Endothelial cell of umbilical vein (primary cell): ENCODE measurements around the gene SPATA6L. TPM values are rescaled to one million over a fixed set of nuclear protein-coding genes. Genes with fewer than 3 reads are reported as not detected.

ENCODE experiments used
- BruUV-seq: library from RNA; stranded (reverse); fragments of 400-500 nt; replicated peaks from 2 replicates; lab custom pipeline; 2021; lab: Mats Ljungman, UMichigan
- CTCF ChIA-PET: fragments of 300-600, 350-600 bp; sonication (Branson Sonifier 250); formaldehyde crosslinking; loops from one replicate; lab custom pipeline; 2021; ENCODE audit warnings: antibody characterized with exemption, inconsistent platforms; lab: Charles Lee
- POLR2A ChIA-PET: fragments of 300-600, 350-600 bp; sonication (Branson Sonifier 250); formaldehyde crosslinking; loops from one replicate; lab custom pipeline; 2021; ENCODE audit warnings: antibody characterized with exemption, inconsistent platforms; lab: Charles Lee
- DNase-seq: peaks from one replicate; pipeline ENCODE4 v3.0.0-alpha.2; 2011; ENCODE audit warnings: low read depth, low spot score
- FAIRE-seq: peaks from 2 replicates; lab custom pipeline; 2011; peaks lifted over from hg19 to GRCh38; lab: Jason Lieb, UNC
- H2AFZ ChIP-seq: 2 replicates; pipeline ENCODE4 v1.6.0; 2012; ENCODE audit warnings: low read depth, low read length, control low read depth, inconsistent platforms
- H3K27ac ChIP-seq: 2 replicates; pipeline ENCODE4 v1.5.1; 2011; ENCODE audit warnings: low read depth, mild to moderate bottlenecking, control low read depth, low read length, moderate library complexity; ENCODE audit not compliant: insufficient read depth
- H3K27me3 ChIP-seq, 2 experiments: 2 replicates each; pipeline versions ENCODE4 v1.6.0 to v1.6.1; 2011; ENCODE audit warnings: low read length in 2 of 2, mixed read lengths in 1 of 2; ENCODE audit not compliant: control insufficient read depth in 2 of 2, insufficient read depth in 2 of 2
- H3K36me3 ChIP-seq, 2 experiments: 2 replicates in 1 of 2; 3 replicates in 1 of 2; pipeline ENCODE4 v1.5.1; 2011; ENCODE audit warnings: low read length in 2 of 2, mild to moderate bottlenecking in 1 of 2, moderate library complexity in 1 of 2; ENCODE audit not compliant: control insufficient read depth in 2 of 2, insufficient read depth in 2 of 2; ENCODE audit errors: extremely low read depth in 1 of 2
- H3K4me1 ChIP-seq: 3 replicates; pipeline ENCODE4 v1.5.1; 2011; ENCODE audit warnings: mild to moderate bottlenecking, low read length; ENCODE audit not compliant: control insufficient read depth, insufficient read depth; ENCODE audit errors: extremely low read depth
- H3K4me2 ChIP-seq: 2 replicates; pipeline ENCODE4 v1.6.1; 2011; ENCODE audit warnings: low read length, control low read depth, mixed read lengths; ENCODE audit not compliant: insufficient read depth
- H3K4me3 ChIP-seq, 3 experiments: fragments of 200-600 bp in 1 of 3; sonication (generic), shearing (Covaris generic) in 1 of 3; replicated peaks in 1 of 3; 2 replicates each; pipeline ENCODE4 v1.5.1; 2011 to 2016; ENCODE audit warnings: control low read depth in 3 of 3, low read length in 3 of 3, mild to moderate bottlenecking in 2 of 3, inconsistent platforms in 1 of 3, low read depth in 1 of 3, moderate library complexity in 1 of 3; ENCODE audit not compliant: insufficient read depth in 1 of 3
- H3K79me2 ChIP-seq: 2 replicates; pipeline ENCODE4 v1.6.0; 2012; ENCODE audit warnings: low read length, inconsistent platforms; ENCODE audit not compliant: control insufficient read depth, insufficient read depth
- H3K9ac ChIP-seq: replicated peaks from 2 replicates; pipeline ENCODE3; 2011; ENCODE audit warnings: low read length, control low read depth; ENCODE audit not compliant: insufficient read depth; ENCODE audit errors: extremely low read depth
- H3K9me1 ChIP-seq: replicated peaks from 3 replicates; pipeline ENCODE4 v1.6.0; 2011; ENCODE audit warnings: mild to moderate bottlenecking, low read length; ENCODE audit not compliant: control insufficient read depth, insufficient read depth; ENCODE audit errors: extremely low read depth
- H3K9me3 ChIP-seq: replicated peaks from 2 replicates; pipeline ENCODE4 v1.5.1; 2012; ENCODE audit warnings: low read length, inconsistent platforms; ENCODE audit not compliant: control insufficient read depth, insufficient read depth
- H4K20me1 ChIP-seq: replicated peaks from 2 replicates; pipeline ENCODE3; 2011; ENCODE audit warnings: mild to moderate bottlenecking, low read length; ENCODE audit not compliant: control insufficient read depth, insufficient read depth; ENCODE audit errors: extremely low read depth
- EZH2 ChIP-seq: IDR thresholded peaks from 2 replicates; pipeline ENCODE4 v1.6.1; 2012; ENCODE audit warnings: borderline replicate concordance, low read depth, mild to moderate bottlenecking, moderate library complexity, low read length, inconsistent platforms; ENCODE audit not compliant: severe bottlenecking
- FOS ChIP-seq: IDR thresholded peaks from 2 replicates; pipeline ENCODE4 v1.6.1; 2011; ENCODE audit warnings: mild to moderate bottlenecking, low read length, moderate library complexity, borderline replicate concordance; ENCODE audit not compliant: insufficient read depth
- GATA2 ChIP-seq: IDR thresholded peaks from 2 replicates; pipeline ENCODE4 v1.7.0; 2011; ENCODE audit warnings: low read depth, mild to moderate bottlenecking, moderate library complexity, mixed read lengths, low read length; ENCODE audit not compliant: insufficient read length, insufficient read depth
- JUN ChIP-seq: IDR thresholded peaks from 2 replicates; pipeline ENCODE4 v1.6.1; 2011; ENCODE audit warnings: borderline replicate concordance, low read depth; ENCODE audit not compliant: insufficient read length, insufficient read depth
- MAX ChIP-seq: IDR thresholded peaks from 2 replicates; pipeline ENCODE4 v1.6.1; 2011; ENCODE audit not compliant: insufficient read depth, insufficient read length
- MYC ChIP-seq: IDR thresholded peaks from one replicate; pipeline ENCODE4 v1.6.1; 2011; ENCODE audit warnings: mild to moderate bottlenecking, low read depth, low read length
- POLR2A ChIP-seq: IDR thresholded peaks from 2 replicates; pipeline ENCODE4 v1.6.1; 2012; ENCODE audit warnings: low read depth, mild to moderate bottlenecking, control low read depth, low read length
- POLR2AphosphoS5 ChIP-seq: IDR thresholded peaks from 2 replicates; pipeline ENCODE4 v1.6.1; 2012; ENCODE audit warnings: low read depth, mild to moderate bottlenecking, control low read depth, low read length, moderate library complexity; ENCODE audit not compliant: insufficient read depth
- dilution Hi-C: fragments of 300-500 bp; cut with MboI; formaldehyde crosslinking; loops from one replicate; pipeline ENCODE4 v1.15.0; 2019; ENCODE audit warnings: low sequenced_read_pairs; ENCODE audit not compliant: extremely low pct_ligation_motif_present
- intact Hi-C: fragments of 100-400 bp; cut with micrococcal nuclease; formaldehyde crosslinking; loops from one replicate; pipeline ENCODE4 v1.10.0; 2022
- polyA plus RNA-seq, 4 experiments: library from polyadenylated mRNA; depleted of rRNA in 3 of 4; stranded (reverse) in 3 of 4; unstranded in 1 of 4; fragments of >200 nt; gene quantifications; 2 replicates each; pipeline versions ENCODE4 v1.2.1 to v1.2.3, GENCODE V29; 2011 to 2012; ENCODE audit warnings: missing spikeins in 1 of 4
- total RNA-seq: library from RNA; stranded (reverse); gene quantifications from 2 replicates; pipeline ENCODE4 v1.2.3, GENCODE V29; 2021
- TF ChIP-seq, protein P1 (sequence below), 2 donors: IDR thresholded peaks; 1 replicate in 1 of 2; 2 replicates in 1 of 2; pipeline ENCODE4 v1.5.1; 2011; ENCODE audit warnings: low read length in 2 of 2, mild to moderate bottlenecking in 2 of 2, moderate library complexity in 2 of 2, control low read depth in 1 of 2, inconsistent platforms in 1 of 2, low read depth in 1 of 2; ENCODE audit not compliant: insufficient read depth in 1 of 2; ENCODE audit errors: extremely low read depth in 1 of 2

The SPATA6L gene
- total and polyA plus RNA-seq, 2 donors (not counting 3 experiments of a cell fraction or from before 2014, with no cell fraction given), result 0.40 to 1.5 TPM

GRCh38 chr9:4592295-4592694 lies 74.0 kb downstream of the SPATA6L start:
- H2AFZ ChIP-seq, result no peak overlapping the region
- FAIRE-seq (no peak), DNase-seq (no peak)
- H4K20me1 ChIP-seq, result no peaks in the 10 kb centered on the region
- no peak overlapping the region for H3K9ac ChIP-seq
- H3K79me2 ChIP-seq, result no peaks in the 10 kb centered on the region
- no peak overlapping the region for H3K27ac ChIP-seq
- TF ChIP-seq GATA2, result no peak
- no peak for TF ChIP-seq MAX
- no peak for TF ChIP-seq JUN
- TF ChIP-seq POLR2AphosphoS5, result no peak
- TF ChIP-seq FOS, result no peak
- TF ChIP-seq, protein P1, sequence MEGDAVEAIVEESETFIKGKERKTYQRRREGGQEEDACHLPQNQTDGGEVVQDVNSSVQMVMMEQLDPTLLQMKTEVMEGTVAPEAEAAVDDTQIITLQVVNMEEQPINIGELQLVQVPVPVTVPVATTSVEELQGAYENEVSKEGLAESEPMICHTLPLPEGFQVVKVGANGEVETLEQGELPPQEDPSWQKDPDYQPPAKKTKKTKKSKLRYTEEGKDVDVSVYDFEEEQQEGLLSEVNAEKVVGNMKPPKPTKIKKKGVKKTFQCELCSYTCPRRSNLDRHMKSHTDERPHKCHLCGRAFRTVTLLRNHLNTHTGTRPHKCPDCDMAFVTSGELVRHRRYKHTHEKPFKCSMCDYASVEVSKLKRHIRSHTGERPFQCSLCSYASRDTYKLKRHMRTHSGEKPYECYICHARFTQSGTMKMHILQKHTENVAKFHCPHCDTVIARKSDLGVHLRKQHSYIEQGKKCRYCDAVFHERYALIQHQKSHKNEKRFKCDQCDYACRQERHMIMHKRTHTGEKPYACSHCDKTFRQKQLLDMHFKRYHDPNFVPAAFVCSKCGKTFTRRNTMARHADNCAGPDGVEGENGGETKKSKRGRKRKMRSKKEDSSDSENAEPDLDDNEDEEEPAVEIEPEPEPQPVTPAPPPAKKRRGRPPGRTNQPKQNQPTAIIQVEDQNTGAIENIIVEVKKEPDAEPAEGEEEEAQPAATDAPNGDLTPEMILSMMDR (IDR thresholded peaks at IDR 0.05; ENCODE audit: extremely low read depth in 1 of 2, insufficient read depth in 1 of 2, low read depth in 1 of 2, low read length in 2 of 2), result no peak
- no peak for TF ChIP-seq POLR2A
- TF ChIP-seq EZH2, result no peak
- no peak for TF ChIP-seq MYC
- H3K9me3 ChIP-seq, result no peaks in the 10 kb centered on the region
- ChIA-PET POLR2A (no interaction called here), CTCF (interaction anchor here (1.3 to 2.4 kb wide), 2 partner anchors 12 to 48 kb away, joined by 5 to 13 read pairs; no protein-coding TSS in a partner anchor)
- no peaks in the 10 kb centered on the region for H3K36me3 ChIP-seq
- peaks cover 17% of the 10 kb centered on the region for H3K4me1 ChIP-seq
- no peak overlapping the region for H3K4me3 ChIP-seq
- no peaks in the 10 kb centered on the region for H3K9me1 ChIP-seq
- no peak overlapping the region for H3K4me2 ChIP-seq
- intact Hi-C loops, result no loop called here
- no peaks in the 10 kb centered on the region for H3K27me3 ChIP-seq
- BruUV-seq, result no TSS peak
- dilution Hi-C loops, result no loop called here
